ENCODE data around the gene SLC37A1.

SLC37A1 gene

GRCh38 chr21:42534421-42535378 is 21.0 kb downstream of the SLC37A1 start:
- H3K27ac ChIP-seq = peak overlapping the region; percentile 50; the same call in 1 of the 2 replicates
- no peak for TF ChIP-seq ZFX (IDR thresholded peaks at IDR 0.05)
- TF ChIP-seq CTCF (conservative IDR thresholded peaks at IDR 0.05) = no peak

GRCh38 chr21:42535602-42536171 is 22.0 kb downstream of the SLC37A1 start:
- TF ChIP-seq CTCF (conservative IDR thresholded peaks at IDR 0.05) (no peak), ZFX (IDR thresholded peaks at IDR 0.05) (no peak)
- peak overlapping the region; percentile 50 for H3K27ac ChIP-seq

- TF ChIP-seq CTCF (conservative IDR thresholded peaks at IDR 0.05) = no peak
- no peak for TF ChIP-seq ZFX (IDR thresholded peaks at IDR 0.05)
- H3K27ac ChIP-seq = no peak overlapping the region
These were observed 22.9 kb downstream of the SLC37A1 start for GRCh38 chr21:42536601-42537000.

- TF ChIP-seq ZFX (IDR thresholded peaks at IDR 0.05) = no peak
- TF ChIP-seq CTCF (conservative IDR thresholded peaks at IDR 0.05) = no peak
These were observed 23.6 kb downstream of the SLC37A1 start for GRCh38 chr21:42537106-42537742.

GRCh38 chr21:42538479-42539275 is 25.0 kb downstream of the SLC37A1 start:
- peak overlapping the region; percentile 51 for H3K27ac ChIP-seq

More at GRCh38 chr21:42537106-42537742, 23.6 kb downstream of the SLC37A1 start:
- H3K27ac ChIP-seq = no peak overlapping the region

GRCh38 chr21:42539342-42539741 is 25.7 kb downstream of the SLC37A1 start:
- TF ChIP-seq ZFX (IDR thresholded peaks at IDR 0.05) (no peak), CTCF (conservative IDR thresholded peaks at IDR 0.05) (no peak)
- H3K27ac ChIP-seq = peak overlapping the region; percentile 51

More at GRCh38 chr21:42538479-42539275, 25.0 kb downstream of the SLC37A1 start:
- no peak for TF ChIP-seq ZFX (IDR thresholded peaks at IDR 0.05)

GRCh38 chr21:42539931-42540343 is 26.3 kb downstream of the SLC37A1 start:
- peak overlapping the region; percentile 51 for H3K27ac ChIP-seq
- TF ChIP-seq CTCF (conservative IDR thresholded peaks at IDR 0.05) (no peak), ZFX (IDR thresholded peaks at IDR 0.05) (no peak)

Measured in C4-2B (cell line).